A549 (cell line): ENCODE results near the gene WDR49.

Experiments used
- CHD2 ChIP-seq: fragments of 150-350 bp; IDR thresholded peaks from 2 replicates; pipeline ENCODE4 v1.6.1; 2014; ENCODE audit warnings: low read length; ENCODE audit not compliant: partially characterized antibody
- CTCF ChIP-seq: fragments of >200 bp; sonication (Bioruptor Twin); formaldehyde crosslinking; IDR thresholded peaks from 3 replicates; pipeline ENCODE4 v1.5.1; 2016
- EP300 ChIP-seq, 2 experiments: fragments of >200 bp; sonication (Bioruptor Twin); formaldehyde crosslinking; IDR thresholded peaks; 2 replicates in 1 of 2; 3 replicates in 1 of 2; pipeline ENCODE4 v1.6.1; 2016 to 2017
- RAD21 ChIP-seq, 2 experiments: fragments of >200 bp in 1 of 2; sonication (Bioruptor Twin) in 1 of 2; formaldehyde crosslinking in 1 of 2; IDR thresholded peaks in 1 of 2; conservative IDR thresholded peaks in 1 of 2; 2 replicates in 1 of 2; 3 replicates in 1 of 2; pipeline ENCODE4 v1.6.1; 2012 to 2018; ENCODE audit warnings: inconsistent platforms in 1 of 2
- RCOR1 ChIP-seq: fragments of 150-350 bp; IDR thresholded peaks from 2 replicates; pipeline ENCODE4 v1.6.1; 2014; ENCODE audit warnings: antibody characterized with exemption, low read length, low read depth

- TF ChIP-seq EP300 (IDR thresholded peaks at IDR 0.05) (no peak), RCOR1 (no peak), CTCF (no peak), RAD21 (conservative IDR thresholded peaks at IDR 0.05 in 1 of 2, IDR thresholded peaks at IDR 0.05 in 1 of 2) (no peak), CHD2 (no peak)
These were observed 38.7 kb downstream of the WDR49 start for GRCh38 chr3:167615030-167615429.
